Heart right ventricle (tissue), 16 donors: ENCODE results near the gene CD200R1L. TPM values are rescaled to one million over a fixed set of nuclear protein-coding genes. Genes with fewer than 3 reads are reported as not detected.

ENCODE experiments used
- ATAC-seq, 8 donors: fragments of 200-7000 bp; cut with Tn5 transposase; one replicate each; pipeline ENCODE4 v1.9.1; 2020; ENCODE audit warnings: mild to moderate bottlenecking in 8 of 8, moderate library complexity in 8 of 8, moderate number of reproducible peaks in 1 of 8
- DNase-seq, 2 donors: peaks; one replicate each; pipeline ENCODE4 v3.0.0-alpha.2; 2020
- H3K27ac ChIP-seq, 10 donors: fragments of 200-600 bp; sonication (generic) in 2 of 10; one replicate each; pipeline versions ENCODE4 v1.5.0 to v1.8.0; 2020 to 2022; ENCODE audit warnings: mild to moderate bottlenecking in 3 of 10
- H3K27me3 ChIP-seq, 7 donors: fragments of 200-600 bp; one replicate each; pipeline ENCODE4 v1.8.0; 2021 to 2022; ENCODE audit warnings: mild to moderate bottlenecking in 2 of 7
- H3K36me3 ChIP-seq, 9 donors: fragments of 200-600 bp; sonication (generic) in 1 of 9; one replicate each; pipeline versions ENCODE4 v1.5.0 to v1.8.0; 2020 to 2022; ENCODE audit warnings: mild to moderate bottlenecking in 2 of 9
- H3K4me1 ChIP-seq, 9 donors: fragments of 200-600 bp; sonication (generic) in 1 of 9; one replicate each; pipeline versions ENCODE4 v1.5.0 to v1.8.0; 2020 to 2022; ENCODE audit warnings: mild to moderate bottlenecking in 4 of 9
- H3K4me3 ChIP-seq, 10 donors: fragments of 200-600 bp; sonication (generic) in 2 of 10; one replicate each; pipeline versions ENCODE4 v1.5.0 to v1.8.0; 2020 to 2022; ENCODE audit warnings: mild to moderate bottlenecking in 7 of 10, moderate library complexity in 2 of 10
- H3K9me3 ChIP-seq, 11 donors: fragments of 200-600 bp in 10 of 11; sonication (generic) in 2 of 11; one replicate each; pipeline versions ENCODE4 v1.5.0 to v1.8.0; 2013 to 2022; ENCODE audit warnings: mild to moderate bottlenecking in 2 of 11, control low read depth in 1 of 11, moderate library complexity in 1 of 11
- WGBS, 2 donors: extraction: QIAGEN DNeasy Blood & Tissue Kit; methylation state at CpG; one replicate each; pipeline ENCODE4 v1.1.7; 2013; ENCODE audit warnings: inconsistent platforms in 1 of 2; 5-methylcytosine and 5-hydroxymethylcytosine counted together
- intact Hi-C, 10 donors: fragments of 100-400 bp; cut with DNase I; formaldehyde crosslinking; loops; one replicate each; pipeline versions ENCODE4 v1.11.1 to v1.14.2; 2022
- polyA plus RNA-seq, 2 donors: library from polyadenylated mRNA; stranded (reverse); fragments of 200-250 nt; gene quantifications; one replicate each; pipeline ENCODE4 v1.2.3, GENCODE V29; 2013
- total RNA-seq, 10 donors: library from RNA; stranded (reverse); fragmentation: NEBNext Ultra II Directional in 3 of 10; extraction: Animal tissue kit (Norgen Biotek cat#: 25700) in 3 of 10; gene quantifications; one replicate each; pipeline versions ENCODE4 v1.2.1 to v1.2.4, GENCODE V29; 2021 to 2023
- TF ChIP-seq, protein P1 (sequence below), 9 donors: fragments of 200-600 bp; sonication (generic) in 2 of 9; IDR thresholded peaks; one replicate each; pipeline versions ENCODE4 v1.5.0 to v1.8.0; 2021 to 2022; ENCODE audit warnings: antibody characterized with exemption in 9 of 9, mild to moderate bottlenecking in 5 of 9, moderate library complexity in 1 of 9
- donor health status: Arrhythmogenic right ventricular cardiomyopathy.
- donor health status: ischemic (EF 13 %, LVEDD 7.1; RV severe dilation, severe dysfunction).
- donor health status: healthy with polysubstance abuse.
- donor health status: DM: no; HTN: yes; CAD: no.
- donor health status: DM: no; HTN: no; CAD: no.
- donor health status: ischemic (EF 25% LVEDD 6.9; RV normal size, moderate dysfunction).
- donor health status: ischemic (EF 25% LVEDD 5.7; RV mildly dilated, moderate dysfunction).
- donor health status: healthy.
- donor health status: DM: yes; HTN: yes; CAD: no.
- donor health status: Ischemic cardiomyopathy.
- donor health status: ischemic (EF 35%, LVEDD 5.7; RV mildly dilated, moderate dysfunction).
- donor health status: nonischemic (EF 11% LVEDD 7.7; RV severe dilation, severe dysfunction).
- donor health status: DM: yes; HTN: yes; CAD: no.
- donor health status: PGD.
- donor health status: ischemic (EF 29% LVEDD 5.4; RV normal size, mild dysfunction).
- donor health status: nonischemic (EF 23%, LVEDD 6.1; RV moderate dilation, normal function).

The CD200R1L gene
- total and polyA plus RNA-seq, 12 donors, result not detected

DNA sequence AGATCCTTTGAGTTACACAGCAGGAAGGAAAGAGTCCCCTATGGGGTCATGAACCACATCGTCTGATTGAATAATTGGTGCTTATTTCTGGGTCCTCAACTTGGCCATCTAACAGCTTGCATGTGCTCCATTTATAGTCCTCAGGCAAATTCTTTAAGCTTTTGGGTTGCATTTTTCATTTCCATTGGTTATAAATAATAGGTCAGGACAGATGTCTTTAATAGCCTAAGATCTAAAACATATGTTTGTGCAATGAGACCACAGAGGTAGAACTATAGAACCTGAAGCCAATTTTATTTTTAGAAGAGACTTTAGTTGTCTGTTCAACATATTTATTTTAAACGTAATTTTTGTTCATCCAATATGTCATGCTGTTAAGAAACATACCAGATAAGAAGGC lies 43.2 kb downstream of the CD200R1L start:
- WGBS, 2 donors, result 54 to 71% methylated on average over 2 of the region's 2 CpGs
- no peaks in the 10 kb centered on the region for H3K9me3 ChIP-seq
- DNase-seq (no peak), ATAC-seq (no peak)
- H3K27ac ChIP-seq, result no peak overlapping the region
- H3K36me3 ChIP-seq, result no peaks in the 10 kb centered on the region
- intact Hi-C loops, result no loop called here
- TF ChIP-seq, protein P1, sequence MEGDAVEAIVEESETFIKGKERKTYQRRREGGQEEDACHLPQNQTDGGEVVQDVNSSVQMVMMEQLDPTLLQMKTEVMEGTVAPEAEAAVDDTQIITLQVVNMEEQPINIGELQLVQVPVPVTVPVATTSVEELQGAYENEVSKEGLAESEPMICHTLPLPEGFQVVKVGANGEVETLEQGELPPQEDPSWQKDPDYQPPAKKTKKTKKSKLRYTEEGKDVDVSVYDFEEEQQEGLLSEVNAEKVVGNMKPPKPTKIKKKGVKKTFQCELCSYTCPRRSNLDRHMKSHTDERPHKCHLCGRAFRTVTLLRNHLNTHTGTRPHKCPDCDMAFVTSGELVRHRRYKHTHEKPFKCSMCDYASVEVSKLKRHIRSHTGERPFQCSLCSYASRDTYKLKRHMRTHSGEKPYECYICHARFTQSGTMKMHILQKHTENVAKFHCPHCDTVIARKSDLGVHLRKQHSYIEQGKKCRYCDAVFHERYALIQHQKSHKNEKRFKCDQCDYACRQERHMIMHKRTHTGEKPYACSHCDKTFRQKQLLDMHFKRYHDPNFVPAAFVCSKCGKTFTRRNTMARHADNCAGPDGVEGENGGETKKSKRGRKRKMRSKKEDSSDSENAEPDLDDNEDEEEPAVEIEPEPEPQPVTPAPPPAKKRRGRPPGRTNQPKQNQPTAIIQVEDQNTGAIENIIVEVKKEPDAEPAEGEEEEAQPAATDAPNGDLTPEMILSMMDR (IDR thresholded peaks at IDR 0.05), result no peak
- peaks cover 0 to 10% (median 0%) of the 10 kb centered on the region in 9 donors for H3K4me1 ChIP-seq
- no peak overlapping the region for H3K4me3 ChIP-seq
- H3K27me3 ChIP-seq, result no peaks in the 10 kb centered on the region

DNA sequence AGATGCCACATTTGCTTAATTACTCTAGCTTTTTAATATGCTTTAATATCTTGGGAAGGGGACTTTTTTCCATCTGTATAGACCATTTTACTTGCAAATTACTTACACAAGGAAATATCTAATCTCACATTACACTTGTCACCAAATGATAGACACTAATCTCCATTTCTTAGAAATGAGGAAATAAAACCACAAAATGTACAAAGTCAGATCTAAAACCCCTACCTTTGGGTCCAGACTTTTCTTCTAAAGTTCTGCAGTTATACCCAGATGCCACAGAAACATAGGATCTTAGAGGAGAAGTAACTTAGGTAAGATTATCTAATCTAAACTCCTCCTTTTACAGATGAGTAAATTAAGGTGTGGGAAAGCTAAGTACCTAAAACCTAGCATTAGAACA lies 44.3 kb downstream of the CD200R1L start:
- intact Hi-C loops, result no loop called here
- Histone ChIP-seq H3K4me1 (peaks cover 0 to 10% (median 0%) of the 10 kb centered on the region in 9 donors), H3K27ac (no peak overlapping the region), H3K9me3 (no peaks in the 10 kb centered on the region), H3K4me3 (no peak overlapping the region), H3K27me3 (no peaks in the 10 kb centered on the region), H3K36me3 (no peaks in the 10 kb centered on the region)
- TF ChIP-seq, protein P1 (IDR thresholded peaks at IDR 0.05), result no peak
- ATAC-seq (no peak), DNase-seq (no peak)

DNA sequence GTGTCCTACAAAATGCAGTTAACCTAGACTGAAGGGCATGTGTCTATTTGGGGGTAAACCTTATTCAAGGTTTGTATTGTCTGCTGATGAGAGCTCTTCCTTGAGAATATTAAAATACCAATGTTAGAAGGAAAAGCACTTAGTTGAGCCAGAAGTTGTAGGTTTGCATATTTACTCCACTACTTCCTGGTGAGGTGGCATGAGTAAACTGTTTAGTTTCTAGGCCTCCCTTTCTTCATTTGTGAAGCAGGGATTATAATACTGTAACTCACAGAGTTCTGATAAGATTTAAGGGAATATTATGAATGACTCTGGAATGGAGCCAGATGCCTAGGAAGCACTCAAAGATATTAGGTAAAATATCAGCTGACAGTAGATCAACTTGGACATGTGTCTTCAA lies 46.7 kb downstream of the CD200R1L start:
- no peaks in the 10 kb centered on the region for H3K9me3 ChIP-seq
- H3K4me1 ChIP-seq, result peaks cover 0 to 11% (median under 1%) of the 10 kb centered on the region in 9 donors
- intact Hi-C loops, result no loop called here
- TF ChIP-seq, protein P1 (IDR thresholded peaks at IDR 0.05), result no peak
- no peak overlapping the region for H3K27ac ChIP-seq
- no peak for DNase-seq
- ATAC-seq, result no peak
- H3K27me3 ChIP-seq, result no peaks in the 10 kb centered on the region
- no peaks in the 10 kb centered on the region for H3K36me3 ChIP-seq
- no peak overlapping the region for H3K4me3 ChIP-seq

DNA sequence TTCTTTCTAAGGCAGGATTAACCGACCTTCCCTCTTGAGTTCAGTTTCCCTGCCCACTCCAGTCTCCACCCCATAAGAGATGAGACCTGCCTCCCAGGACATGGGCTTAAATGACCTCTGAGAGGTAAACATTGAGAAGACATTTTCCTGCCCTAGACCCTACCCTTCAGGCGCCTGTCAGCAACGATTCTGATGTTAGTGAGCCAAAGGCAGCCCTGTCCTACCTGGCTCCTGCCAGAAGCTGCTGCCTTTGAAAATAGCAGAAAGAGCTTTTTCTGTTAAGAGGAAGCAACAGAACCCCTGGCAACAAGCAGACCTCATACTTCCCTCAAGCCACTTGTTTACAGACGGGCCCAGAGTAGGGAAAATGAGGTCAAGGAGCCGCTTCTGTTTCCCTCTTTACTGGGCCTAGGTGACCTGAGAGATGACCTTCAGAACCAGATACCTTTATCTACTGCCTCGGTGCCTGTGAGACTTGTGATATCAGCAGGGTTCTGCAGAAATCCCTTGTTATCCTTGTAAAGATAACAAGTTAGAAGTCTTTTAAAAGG lies 52.0 kb downstream of the CD200R1L start:
- Histone ChIP-seq H3K4me3 (no peak overlapping the region), H3K36me3 (no peaks in the 10 kb centered on the region), H3K4me1 (peaks cover 0 to 26% (median 4%) of the 10 kb centered on the region in 9 donors), H3K27ac (peak overlapping the region in 2 of 10 donors; percentile 37 to 75), H3K9me3 (no peaks in the 10 kb centered on the region), H3K27me3 (no peaks in the 10 kb centered on the region)
- TF ChIP-seq, protein P1 (IDR thresholded peaks at IDR 0.05), result no peak
- peak in 6 of 8 donors; percentile 42 to 86 (median 53) for ATAC-seq
- intact Hi-C loops, result no loop called here
- no peak for DNase-seq
- 24 to 26% methylated on average over 6 of the region's 6 CpGs for WGBS, 2 donors
